HG02759 (cell line): Measurements from ENCODE around the gene TMC3.

Experiments
- ATAC-seq: cut with Tn5 transposase; IDR thresholded peaks from one replicate; pipeline ENCODE4 v1.9.1; 2021; ENCODE audit warnings: mild to moderate bottlenecking, moderate library complexity; ENCODE audit not compliant: unreplicated experiment

Gene TMC3

DNA sequence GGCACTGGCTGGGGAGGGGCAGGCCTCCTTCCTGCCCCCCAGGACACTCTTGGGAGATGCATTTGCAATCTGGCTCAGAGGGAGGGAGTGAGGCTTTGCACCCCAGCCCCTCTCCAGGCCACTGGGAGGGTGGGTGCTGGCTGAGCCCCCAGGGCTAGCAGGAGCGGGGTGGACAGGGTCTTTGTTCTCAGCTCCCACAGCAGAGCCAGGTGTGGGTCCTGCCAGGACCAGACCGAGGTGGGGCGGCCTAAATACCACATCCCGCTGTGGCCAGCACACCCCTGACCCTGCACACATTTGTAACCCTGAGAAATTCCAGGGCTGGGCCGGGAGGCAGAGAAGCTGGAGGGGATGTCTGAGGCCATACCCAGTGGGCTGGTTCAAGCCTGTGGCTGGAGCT, 91.1 kb downstream of the TMC3 start:
- ATAC-seq: no peak

DNA sequence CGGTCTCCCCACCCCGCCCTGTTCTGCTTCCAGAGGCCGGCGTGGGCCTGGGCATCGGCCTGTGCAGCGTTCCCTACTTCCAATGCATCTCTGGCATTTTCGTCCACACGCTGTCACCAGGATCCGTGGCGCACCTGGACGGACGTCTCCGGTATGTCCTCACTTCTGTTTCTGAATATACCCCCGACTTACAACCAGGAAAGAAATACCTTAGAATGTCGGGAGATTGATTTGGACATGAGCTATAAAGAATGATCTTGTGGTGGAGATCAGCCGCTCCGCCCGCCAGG, 91.5 kb downstream of the TMC3 start:
- ATAC-seq: no peak

DNA sequence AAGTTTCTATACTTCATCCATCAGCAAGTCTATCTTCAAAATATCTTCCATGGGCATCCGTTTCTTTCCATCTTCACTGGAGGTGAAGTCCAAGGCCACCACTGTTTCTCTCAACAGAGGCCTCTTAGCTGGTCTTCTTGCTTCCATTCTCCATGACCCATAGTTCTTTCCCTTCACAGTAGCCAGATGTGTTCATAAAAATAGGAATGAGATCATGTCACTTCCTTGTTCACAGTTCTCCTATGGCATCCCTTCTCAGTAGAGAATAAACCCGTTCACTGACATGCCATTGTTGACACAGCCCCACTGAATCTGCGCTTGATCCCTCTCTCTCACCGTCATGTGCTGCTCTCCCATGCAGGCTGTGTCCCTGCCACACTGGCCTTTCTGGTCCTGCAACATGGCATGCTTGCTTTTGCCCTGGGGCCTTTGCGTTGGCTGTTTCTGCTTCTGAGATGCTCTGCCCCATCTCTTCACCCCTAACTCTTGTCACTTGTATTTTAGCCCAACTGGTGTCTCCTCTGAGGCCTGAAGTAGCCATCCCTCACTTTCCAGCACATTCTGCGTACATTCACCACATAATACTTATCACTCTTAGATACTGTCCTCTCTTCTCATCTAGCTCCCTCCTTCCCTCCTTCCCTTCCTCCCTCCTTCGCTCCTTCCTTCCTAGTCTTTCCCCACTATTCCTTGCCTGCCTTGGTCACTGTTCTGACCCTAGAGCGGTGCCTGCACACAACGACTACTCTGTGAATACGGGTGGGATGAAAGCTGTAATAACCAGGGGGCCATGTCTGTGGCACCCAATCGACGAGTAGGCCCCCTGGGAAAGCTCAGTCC, 92.0 kb downstream of the TMC3 start:
- no peak for ATAC-seq

DNA sequence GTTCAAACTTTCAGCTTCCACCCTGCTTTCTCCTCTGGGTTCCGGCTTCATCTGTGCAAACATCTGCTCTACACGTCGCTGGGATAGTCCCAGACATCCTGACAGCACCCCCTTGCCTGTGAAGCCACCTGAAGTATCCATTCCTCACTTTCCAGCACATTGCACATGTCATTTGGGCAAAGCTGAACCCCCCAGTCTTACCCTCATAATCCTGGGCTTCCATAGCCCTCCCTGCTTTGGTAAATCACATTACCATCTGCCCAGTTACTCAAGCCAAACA, 92.6 kb downstream of the TMC3 start:
- ATAC-seq: no peak
